ENCODE results near the gene SND1.

Gene SND1

DNA sequence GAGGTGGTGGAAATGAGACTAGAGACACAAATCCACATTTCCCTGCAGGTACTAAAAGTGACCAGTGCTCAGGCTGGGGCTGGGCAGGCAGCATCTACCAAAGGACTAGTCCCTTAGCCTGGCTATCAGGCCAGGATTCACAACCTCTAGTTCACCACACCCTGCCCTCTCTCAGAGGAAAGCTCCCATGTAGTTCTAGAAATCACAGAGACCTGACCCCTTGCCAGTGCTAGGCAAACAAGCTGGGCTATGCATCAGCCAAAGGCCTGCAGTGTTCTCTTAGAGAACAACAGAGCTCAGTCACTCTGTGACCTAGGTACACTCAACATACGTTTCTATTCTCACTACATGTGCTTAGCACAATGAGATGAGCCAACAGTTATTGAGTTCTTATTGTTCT, 405.9 kb downstream of the SND1 start:
- DNase-seq (ENCODE audit: insufficient read length) (no peak), FAIRE-seq (no peak)
- TF ChIP-seq POLR2A (IDR thresholded peaks at IDR 0.05; ENCODE audit: low read depth, low read length) (no peak), POLR2AphosphoS5 (IDR thresholded peaks at IDR 0.05; ENCODE audit: low read depth, low read length) (no peak), TAF1 (IDR thresholded peaks at IDR 0.05; ENCODE audit: borderline replicate concordance, low read depth, low read length) (no peak)

DNA sequence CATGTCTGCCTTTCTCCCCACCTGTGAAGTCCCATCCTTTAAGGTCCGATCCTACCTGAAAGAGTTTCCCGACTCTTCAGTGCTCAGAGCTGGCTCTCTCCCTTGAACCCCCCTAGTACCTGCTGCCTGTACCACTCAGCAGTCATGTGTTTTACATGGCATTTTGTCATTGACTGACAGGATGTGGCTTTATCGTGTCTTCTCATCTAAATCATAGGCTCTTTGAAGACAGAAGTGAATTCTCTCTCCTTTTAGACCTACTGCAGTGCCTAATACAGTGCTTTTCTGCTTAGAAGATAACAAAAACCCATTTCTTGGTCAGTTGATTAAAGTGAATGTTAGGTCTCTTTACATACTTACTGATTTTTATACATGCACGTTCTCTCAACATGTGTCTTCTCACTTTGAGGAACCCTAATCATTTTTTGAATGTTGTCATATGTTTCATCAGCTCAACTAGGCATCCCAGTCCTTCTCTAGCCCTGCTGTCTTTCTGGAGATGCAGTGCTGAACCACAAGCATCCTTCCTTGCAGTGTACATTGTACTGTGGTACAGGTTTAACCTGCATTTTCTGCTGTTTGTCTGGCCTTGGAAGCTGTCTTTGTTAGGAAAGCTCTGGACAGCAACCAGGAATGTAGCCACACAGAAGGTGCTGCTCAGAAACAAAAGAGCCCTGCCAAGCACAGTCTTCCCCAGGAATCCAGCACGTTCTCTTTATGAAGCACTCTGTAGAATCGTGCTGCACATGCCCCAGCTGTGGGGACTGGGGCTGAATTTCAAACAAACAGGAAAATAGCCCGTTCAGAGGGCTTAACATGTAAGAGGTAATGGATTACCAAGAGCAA, 407.4 kb downstream of the SND1 start:
- DNase-seq (ENCODE audit: insufficient read length) (no peak), FAIRE-seq (no peak)
- TF ChIP-seq POLR2AphosphoS5 (IDR thresholded peaks at IDR 0.05; ENCODE audit: low read depth, low read length) (no peak), TAF1 (IDR thresholded peaks at IDR 0.05; ENCODE audit: borderline replicate concordance, low read depth, low read length) (no peak), POLR2A (IDR thresholded peaks at IDR 0.05; ENCODE audit: low read depth, low read length) (no peak)

DNA sequence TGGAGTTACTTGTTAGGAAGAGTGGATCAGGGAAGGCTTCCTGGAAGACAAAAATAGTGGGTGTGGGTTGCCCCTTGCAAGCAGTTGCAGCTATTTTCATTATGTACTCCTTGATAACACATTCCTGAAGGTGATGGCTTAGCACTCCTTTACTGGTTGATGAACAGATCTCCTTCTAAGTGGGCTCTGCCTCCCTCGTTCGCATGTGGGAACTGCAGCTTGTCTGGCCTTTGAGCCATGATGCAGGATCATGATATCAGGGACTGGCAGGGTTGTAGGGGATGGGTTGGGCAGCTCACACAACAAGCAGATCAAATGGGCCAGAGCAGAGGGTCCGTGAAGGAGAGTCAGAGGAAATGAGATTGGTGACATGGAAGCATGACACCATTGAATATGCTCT, 408.0 kb downstream of the SND1 start:
- no peak for FAIRE-seq
- DNase-seq (ENCODE audit: insufficient read length), result no peak

DNA sequence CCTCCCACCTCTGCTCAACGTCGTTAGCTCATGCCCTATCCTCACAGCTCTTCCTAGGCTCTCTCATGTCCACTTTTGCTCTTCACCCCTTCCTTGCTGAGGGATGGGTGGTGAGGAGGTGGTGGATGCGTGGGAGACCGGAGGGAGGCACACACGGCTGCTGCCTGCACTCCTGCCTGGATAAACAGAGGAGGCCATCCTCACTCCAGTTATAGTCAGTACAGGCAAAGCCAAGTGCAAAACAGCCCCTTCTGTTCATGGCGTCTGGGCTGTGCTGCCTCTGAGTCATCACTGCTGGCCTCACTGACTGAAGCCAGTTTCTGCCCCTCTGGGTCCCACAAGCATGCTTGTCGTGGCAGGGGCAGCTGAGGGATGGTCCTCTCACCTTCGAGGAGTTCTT, 411.1 kb downstream of the SND1 start:
- no peak for FAIRE-seq
- DNase-seq (ENCODE audit: insufficient read length), result no peak
- TF ChIP-seq POLR2AphosphoS5 (IDR thresholded peaks at IDR 0.05; ENCODE audit: low read depth, low read length) (no peak), POLR2A (IDR thresholded peaks at IDR 0.05; ENCODE audit: low read depth, low read length) (no peak), TAF1 (IDR thresholded peaks at IDR 0.05; ENCODE audit: borderline replicate concordance, low read depth, low read length) (no peak)

More for the DNA sequence above, 408.0 kb downstream of the SND1 start:
- TF ChIP-seq POLR2AphosphoS5 (IDR thresholded peaks at IDR 0.05; ENCODE audit: low read depth, low read length), result no peak
- no peak for TF ChIP-seq TAF1 (IDR thresholded peaks at IDR 0.05; ENCODE audit: borderline replicate concordance, low read depth, low read length)
- TF ChIP-seq POLR2A (IDR thresholded peaks at IDR 0.05; ENCODE audit: low read depth, low read length), result no peak

DNA sequence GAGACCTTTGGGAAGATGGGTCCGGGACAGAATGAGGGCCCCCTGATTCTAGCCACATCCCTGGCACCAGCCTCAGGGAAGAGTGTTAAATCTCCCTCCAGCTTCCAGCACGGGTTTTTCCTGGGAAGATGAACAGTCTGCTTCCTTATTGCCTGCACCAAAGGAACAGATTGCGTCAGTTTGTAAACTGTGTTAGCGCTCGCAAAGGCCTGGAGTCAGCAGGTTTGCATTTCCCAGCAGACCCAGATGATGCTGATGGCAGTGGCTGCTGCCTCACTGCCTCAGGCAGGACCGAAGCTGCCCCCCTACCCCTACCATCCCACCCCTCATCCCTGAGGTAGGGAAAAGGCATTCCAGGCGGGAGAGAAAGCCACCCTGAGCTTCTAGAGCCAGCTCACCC, 413.9 kb downstream of the SND1 start:
- TF ChIP-seq POLR2A (IDR thresholded peaks at IDR 0.05; ENCODE audit: low read depth, low read length) (no peak), TAF1 (IDR thresholded peaks at IDR 0.05; ENCODE audit: borderline replicate concordance, low read depth, low read length) (no peak), POLR2AphosphoS5 (IDR thresholded peaks at IDR 0.05; ENCODE audit: low read depth, low read length) (no peak)
- DNase-seq (ENCODE audit: insufficient read length) (no peak), FAIRE-seq (no peak)

DNA sequence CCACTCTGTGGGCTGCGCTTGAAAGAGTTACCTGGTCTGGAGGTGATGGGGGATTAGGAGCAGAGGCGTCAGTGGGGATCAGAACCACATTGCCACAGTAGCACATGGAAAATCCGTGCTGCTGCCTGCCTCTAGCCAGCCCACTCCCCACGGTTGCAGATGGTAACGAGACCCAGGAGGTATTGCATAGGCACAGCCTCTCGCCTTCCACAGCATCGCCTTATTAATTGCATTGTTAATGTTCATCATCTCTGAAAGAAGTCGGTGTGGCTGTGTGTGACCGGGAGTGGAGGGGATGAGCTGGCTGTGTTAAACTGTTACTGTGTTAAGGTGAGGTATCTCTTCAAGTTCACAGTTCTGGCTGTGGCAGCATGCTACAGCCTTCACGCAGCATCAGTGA, 414.4 kb downstream of the SND1 start:
- TF ChIP-seq TAF1 (IDR thresholded peaks at IDR 0.05; ENCODE audit: borderline replicate concordance, low read depth, low read length) (no peak), POLR2AphosphoS5 (IDR thresholded peaks at IDR 0.05; ENCODE audit: low read depth, low read length) (no peak), POLR2A (IDR thresholded peaks at IDR 0.05; ENCODE audit: low read depth, low read length) (no peak)
- DNase-seq (ENCODE audit: insufficient read length), result no peak
- no peak for FAIRE-seq

DNA sequence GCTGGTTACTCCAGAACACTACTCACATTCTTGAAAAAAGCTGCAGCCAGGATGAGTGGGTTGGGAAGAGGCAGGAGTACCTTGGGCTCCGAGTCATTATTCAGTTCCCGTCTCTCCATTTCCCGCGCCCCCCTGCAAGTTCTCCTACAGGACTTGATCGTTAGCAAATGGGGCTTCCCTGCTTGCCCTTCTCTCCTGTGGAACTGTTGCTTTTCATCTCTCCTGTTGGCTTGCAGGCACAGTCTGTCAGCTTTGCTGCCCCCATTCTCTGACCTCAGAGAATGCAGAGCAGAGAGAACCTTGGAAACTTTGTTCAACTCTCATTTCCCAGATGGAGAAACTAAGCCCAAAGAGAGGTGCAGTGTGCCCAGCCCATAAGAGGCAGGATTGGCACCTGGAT, 414.9 kb downstream of the SND1 start:
- DNase-seq (ENCODE audit: insufficient read length) (no peak), FAIRE-seq (no peak)
- no peak for TF ChIP-seq TAF1 (IDR thresholded peaks at IDR 0.05; ENCODE audit: borderline replicate concordance, low read depth, low read length)

DNA sequence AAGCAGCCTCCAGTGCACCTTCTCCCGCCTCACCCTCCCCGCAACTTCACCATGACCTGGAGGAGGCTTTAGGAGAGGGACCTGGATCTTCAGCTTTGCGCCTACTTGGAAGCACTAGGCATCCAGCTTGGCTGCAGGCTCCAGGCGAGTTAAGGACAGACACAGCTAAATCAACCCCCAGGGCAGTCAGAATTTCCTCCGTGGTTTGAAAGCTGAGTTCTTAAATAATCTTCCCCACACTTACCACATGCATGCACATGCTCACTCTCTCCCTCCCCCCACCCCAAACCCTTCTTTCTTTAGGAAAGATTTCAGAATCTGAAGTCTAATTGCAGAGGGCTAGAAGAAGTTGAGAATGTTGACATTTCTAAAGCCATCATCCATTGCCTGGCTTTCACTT, 416.0 kb downstream of the SND1 start:
- no peak for FAIRE-seq
- TF ChIP-seq TAF1 (IDR thresholded peaks at IDR 0.05; ENCODE audit: borderline replicate concordance, low read depth, low read length), result no peak
- TF ChIP-seq POLR2A (IDR thresholded peaks at IDR 0.05; ENCODE audit: low read depth, low read length), result no peak
- no peak for TF ChIP-seq POLR2AphosphoS5 (IDR thresholded peaks at IDR 0.05; ENCODE audit: low read depth, low read length)
- no peak for DNase-seq (ENCODE audit: insufficient read length)

DNA sequence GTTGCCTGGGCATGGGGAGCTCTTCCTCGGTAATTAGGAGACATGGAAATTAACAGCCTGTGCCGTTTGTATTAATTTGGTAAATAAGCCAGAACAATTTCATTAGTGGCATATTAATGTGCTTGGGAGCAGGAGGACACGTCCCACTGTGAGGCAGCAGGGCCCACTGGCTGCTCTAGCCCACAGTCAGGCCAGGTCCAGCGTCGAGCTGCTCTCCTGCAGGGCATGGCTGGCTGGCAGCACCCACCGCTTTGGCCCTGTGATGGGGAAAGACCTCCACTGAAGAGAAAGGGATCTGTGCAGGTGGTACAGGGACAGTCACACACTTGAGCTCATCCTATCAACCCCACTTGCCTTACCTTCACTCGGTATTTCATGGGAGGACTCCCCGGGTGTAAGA, 416.8 kb downstream of the SND1 start:
- FAIRE-seq (no peak), DNase-seq (ENCODE audit: insufficient read length) (no peak)
- TF ChIP-seq POLR2AphosphoS5 (IDR thresholded peaks at IDR 0.05; ENCODE audit: low read depth, low read length), result no peak
- TF ChIP-seq POLR2A (IDR thresholded peaks at IDR 0.05; ENCODE audit: low read depth, low read length), result no peak
- TF ChIP-seq TAF1 (IDR thresholded peaks at IDR 0.05; ENCODE audit: borderline replicate concordance, low read depth, low read length), result no peak

DNA sequence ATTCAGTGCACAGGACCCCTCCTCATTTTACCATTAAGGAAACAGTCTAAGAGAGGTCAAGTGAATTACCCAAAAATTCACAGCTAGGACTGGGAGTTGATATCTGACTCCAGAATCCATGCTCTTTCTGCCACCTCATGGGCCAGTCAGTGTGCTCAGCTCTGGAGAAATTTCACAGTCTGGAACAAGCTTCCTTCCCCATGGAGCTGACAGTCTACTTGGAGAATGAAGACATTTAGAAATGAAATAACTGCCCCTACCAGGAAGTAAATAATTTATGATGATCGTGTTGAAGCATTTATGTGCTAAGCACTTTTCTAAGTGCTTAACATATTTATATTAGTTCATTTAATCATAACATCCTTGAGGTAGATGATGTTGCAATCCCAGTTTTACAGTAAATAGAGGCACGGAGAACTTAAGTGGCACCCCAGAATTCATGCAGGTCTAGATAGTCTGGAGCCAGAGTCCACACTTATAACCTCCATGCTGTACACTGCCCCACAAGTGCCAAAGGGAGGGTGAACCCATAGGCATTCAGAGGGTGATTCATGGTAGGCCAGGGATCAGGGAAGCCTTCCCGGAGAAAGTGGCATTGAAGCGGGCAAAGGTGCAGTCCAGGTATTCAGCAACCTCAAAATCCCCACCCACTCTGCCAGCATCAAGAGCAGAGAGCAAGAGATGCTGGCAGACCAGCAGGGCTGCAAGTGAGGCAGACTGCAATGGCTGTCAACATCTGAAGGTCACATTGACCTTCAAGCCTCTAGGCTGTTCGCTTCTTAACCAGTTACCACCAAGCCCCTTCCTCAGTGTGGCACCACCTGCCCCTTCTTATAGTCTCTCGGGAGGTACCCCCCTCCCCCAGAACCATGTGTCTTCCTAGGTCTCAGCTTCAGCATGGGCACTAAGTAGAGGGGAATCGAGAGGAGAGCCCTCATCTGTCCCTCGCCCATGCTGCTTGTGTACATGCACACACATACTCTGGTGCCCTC, 417.7 kb downstream of the SND1 start:
- TF ChIP-seq POLR2A (IDR thresholded peaks at IDR 0.05; ENCODE audit: low read depth, low read length) (no peak), POLR2AphosphoS5 (IDR thresholded peaks at IDR 0.05; ENCODE audit: low read depth, low read length) (no peak), TAF1 (IDR thresholded peaks at IDR 0.05; ENCODE audit: borderline replicate concordance, low read depth, low read length) (no peak)
- FAIRE-seq, result no peak
- no peak for DNase-seq (ENCODE audit: insufficient read length)

DNA sequence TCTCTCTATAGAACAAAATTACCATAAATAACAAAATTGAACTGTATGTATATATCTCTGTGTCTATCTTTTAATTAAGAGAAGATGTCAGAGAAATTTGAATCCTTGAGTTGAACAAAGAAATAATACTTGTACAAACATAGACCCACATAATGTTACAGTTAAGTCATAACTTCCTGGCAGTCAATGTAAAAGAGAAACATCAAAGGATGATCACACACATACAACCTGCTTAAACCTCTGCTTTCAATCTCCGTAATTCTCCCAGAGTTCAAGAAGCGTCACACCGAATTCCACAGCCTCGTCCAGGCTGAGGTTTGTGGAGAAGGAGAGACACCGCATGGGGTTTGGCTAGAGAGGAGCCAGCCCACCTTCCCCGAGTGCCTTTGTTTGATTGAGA, 419.4 kb downstream of the SND1 start:
- no peak for TF ChIP-seq TAF1 (IDR thresholded peaks at IDR 0.05; ENCODE audit: borderline replicate concordance, low read depth, low read length)
- no peak for DNase-seq (ENCODE audit: insufficient read length)
- no peak for FAIRE-seq

DNA sequence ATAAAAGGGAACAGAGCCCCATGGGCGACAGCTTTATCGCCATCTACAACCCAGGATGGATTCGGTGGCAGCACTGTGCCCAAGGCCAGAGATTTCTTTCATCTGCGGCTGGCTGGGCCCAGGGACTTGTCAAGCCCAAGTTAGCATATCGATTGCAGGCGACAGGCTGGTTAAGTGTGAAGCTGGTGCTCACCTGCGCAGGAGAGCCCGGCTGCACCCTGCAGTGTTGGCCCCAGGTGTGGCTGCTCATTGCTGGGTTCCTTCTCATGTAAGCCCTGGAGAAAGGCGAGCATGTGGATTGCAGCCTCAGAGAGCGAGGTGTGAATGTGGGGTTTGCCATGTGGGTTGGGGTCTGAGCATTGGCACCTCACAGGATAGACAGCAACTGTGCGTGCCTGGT, 419.8 kb downstream of the SND1 start:
- TF ChIP-seq POLR2A (IDR thresholded peaks at IDR 0.05; ENCODE audit: low read depth, low read length) (no peak), TAF1 (IDR thresholded peaks at IDR 0.05; ENCODE audit: borderline replicate concordance, low read depth, low read length) (no peak), POLR2AphosphoS5 (IDR thresholded peaks at IDR 0.05; ENCODE audit: low read depth, low read length) (no peak)
- no peak for DNase-seq (ENCODE audit: insufficient read length)
- FAIRE-seq, result no peak

All from GM12892 (cell line).